HFF-Myc (cell line): ENCODE measurements around the gene NPM1.

ENCODE experiments used
- DNase-seq: peaks from one replicate; pipeline ENCODE4 v3.0.0-alpha.2; 2011; ENCODE audit warnings: low read depth; ENCODE audit errors: extremely low read depth
- H3K4me3 ChIP-seq: replicated peaks from 2 replicates; pipeline ENCODE4 v1.5.1; 2011; ENCODE audit warnings: low read depth, mild to moderate bottlenecking, control low read depth, low read length
- TF ChIP-seq, protein P1 (sequence below): IDR thresholded peaks from 2 replicates; pipeline ENCODE4 v1.5.1; 2012; ENCODE audit warnings: mild to moderate bottlenecking, low read depth, low read length, control low read depth; ENCODE audit errors: missing control alignments

The NPM1 gene

GRCh38 chr5:171415115-171415730, 27.6 kb downstream of the NPM1 start:
- H3K4me3 ChIP-seq = no peak overlapping the region
- TF ChIP-seq, protein P1, sequence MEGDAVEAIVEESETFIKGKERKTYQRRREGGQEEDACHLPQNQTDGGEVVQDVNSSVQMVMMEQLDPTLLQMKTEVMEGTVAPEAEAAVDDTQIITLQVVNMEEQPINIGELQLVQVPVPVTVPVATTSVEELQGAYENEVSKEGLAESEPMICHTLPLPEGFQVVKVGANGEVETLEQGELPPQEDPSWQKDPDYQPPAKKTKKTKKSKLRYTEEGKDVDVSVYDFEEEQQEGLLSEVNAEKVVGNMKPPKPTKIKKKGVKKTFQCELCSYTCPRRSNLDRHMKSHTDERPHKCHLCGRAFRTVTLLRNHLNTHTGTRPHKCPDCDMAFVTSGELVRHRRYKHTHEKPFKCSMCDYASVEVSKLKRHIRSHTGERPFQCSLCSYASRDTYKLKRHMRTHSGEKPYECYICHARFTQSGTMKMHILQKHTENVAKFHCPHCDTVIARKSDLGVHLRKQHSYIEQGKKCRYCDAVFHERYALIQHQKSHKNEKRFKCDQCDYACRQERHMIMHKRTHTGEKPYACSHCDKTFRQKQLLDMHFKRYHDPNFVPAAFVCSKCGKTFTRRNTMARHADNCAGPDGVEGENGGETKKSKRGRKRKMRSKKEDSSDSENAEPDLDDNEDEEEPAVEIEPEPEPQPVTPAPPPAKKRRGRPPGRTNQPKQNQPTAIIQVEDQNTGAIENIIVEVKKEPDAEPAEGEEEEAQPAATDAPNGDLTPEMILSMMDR = no peak
- DNase-seq = no peak

DNA sequence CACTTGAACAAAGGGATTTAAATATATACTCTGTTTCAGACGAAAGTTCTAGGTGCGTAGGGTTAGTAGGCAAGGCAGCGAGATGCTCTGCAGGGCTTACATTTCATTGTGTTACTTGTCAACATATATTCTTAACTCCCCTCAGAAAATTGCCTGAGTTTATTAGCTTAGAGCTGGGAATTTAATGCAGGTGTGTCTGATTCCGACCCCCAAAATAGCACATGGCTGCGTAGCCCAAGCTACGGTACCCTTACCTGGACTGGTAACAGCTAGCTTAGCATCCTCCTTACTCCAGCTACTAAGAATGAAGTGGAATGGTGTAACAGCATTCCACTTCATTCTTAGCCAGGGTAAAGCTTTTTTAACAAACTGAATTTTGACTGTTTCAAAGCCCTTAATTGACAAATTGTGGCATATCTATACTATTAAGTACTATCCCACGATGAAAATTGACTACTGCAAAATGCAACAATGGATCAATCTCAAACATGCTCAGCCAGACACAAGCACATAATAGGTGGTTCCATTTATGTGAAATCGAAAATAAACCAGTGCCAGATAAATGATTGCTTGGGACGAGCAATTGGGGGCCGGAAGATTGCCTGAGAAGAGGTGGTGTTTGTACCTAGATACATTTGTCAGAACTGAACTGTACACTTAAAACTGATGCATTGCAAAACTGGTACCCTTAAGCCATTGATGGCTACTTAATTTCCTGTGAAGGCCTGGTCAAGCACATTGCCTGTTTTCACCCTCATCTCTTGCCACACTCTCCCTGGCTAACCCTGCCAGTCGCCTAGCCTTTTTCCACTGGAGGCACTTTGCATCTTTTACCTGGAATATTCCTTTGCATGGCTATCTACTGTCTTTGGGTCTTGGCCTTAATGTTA, 28.8 kb downstream of the NPM1 start:
- H3K4me3 ChIP-seq = no peak overlapping the region
- TF ChIP-seq, protein P1 = no peak
- no peak for DNase-seq

DNA sequence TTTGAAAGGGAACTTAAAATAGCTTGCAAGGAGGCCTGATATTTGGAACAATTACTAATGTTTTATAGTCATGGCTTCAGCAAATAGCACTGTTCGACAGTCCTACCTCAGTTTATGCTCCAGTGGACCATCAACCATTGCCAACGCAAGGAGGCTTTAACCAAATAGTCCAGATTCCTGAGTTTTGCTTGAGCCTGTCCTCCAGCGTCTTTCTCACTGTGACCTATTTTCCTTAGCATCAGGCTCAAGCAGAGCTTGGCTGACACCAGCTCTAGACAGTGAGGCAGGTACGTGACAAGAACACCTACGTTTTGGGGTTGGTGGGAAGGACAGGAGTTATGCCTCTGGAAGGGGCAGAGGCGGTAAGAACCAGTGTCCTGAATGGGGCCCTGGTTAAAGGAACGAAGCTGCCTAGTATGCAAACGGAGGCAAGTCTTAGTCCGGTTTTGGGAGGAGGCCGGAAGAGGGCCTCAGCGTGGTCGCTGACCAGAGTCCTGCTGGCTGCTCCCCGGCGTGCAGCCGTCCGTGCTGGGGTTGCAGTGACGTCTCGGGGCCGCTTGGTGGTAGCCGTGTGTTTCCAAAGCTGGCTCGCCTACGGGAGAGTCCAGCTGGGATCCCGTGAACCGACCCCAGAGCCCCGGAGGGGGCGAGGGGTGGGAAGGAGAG, 30.8 kb downstream of the NPM1 start:
- H3K4me3 ChIP-seq = peak overlapping the region; percentile 25
- TF ChIP-seq, protein P1 = peak; percentile 79
- peak; percentile 31 for DNase-seq

DNA sequence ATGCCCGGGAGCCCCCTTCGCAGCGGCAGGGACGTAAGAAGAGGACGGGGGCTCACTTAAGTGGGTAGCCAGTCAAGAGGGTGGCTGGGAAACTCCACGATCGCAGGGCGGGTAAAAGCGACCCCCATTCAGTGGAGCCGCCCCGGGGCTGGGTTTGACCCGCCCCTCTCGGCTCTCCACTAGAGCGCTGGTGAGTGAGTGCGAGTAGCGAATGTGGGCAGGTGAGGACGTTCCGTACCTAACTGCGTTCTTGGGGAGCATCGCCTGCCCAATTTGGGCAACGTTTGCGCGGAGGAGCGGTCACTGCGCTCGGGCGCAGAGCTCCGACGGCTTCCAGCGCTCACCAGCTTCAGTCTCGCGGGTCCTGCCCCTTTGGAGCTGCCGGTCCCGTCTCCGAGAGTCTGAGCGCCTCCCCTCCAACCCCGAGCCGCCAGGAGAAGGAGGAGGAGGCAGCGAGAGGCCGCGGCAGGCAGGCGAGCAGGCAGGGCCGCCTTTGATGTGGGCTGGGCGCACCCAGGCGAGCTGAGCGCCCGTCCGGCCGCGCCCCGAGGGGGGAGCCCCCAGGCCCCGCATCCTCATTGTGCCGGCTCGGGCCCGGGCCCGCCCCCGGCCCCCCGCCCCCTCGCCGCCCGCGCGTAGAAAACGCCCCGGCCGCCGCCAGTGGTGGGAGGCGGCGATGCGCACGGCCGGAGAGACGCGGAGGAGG, 31.5 kb downstream of the NPM1 start, which contains the start of gene FGF18:
TSS of gene FGF18 (plus strand) at position 666 of the 706 bp plus-strand sequence. CDS start 553 bp downstream, outside the sequence.
- TF ChIP-seq, protein P1 = no peak
- DNase-seq = no peak
- peak within 1 kb of the TSS; percentile 25 for H3K4me3 ChIP-seq

GRCh38 chr5:171419688-171420430, 32.2 kb downstream of the NPM1 start:
- DNase-seq = no peak
- TF ChIP-seq, protein P1 = no peak
- no peak overlapping the region for H3K4me3 ChIP-seq
